ENCODE data around the gene DUOX2. TPM values are rescaled to one million over a fixed set of nuclear protein-coding genes. Genes with fewer than 3 reads are reported as not detected.
"Not testable (repeated sequence)": the region's sequence is repeated elsewhere in the genome, so short reads cannot be mapped to it uniquely, and the experiment has no call there.

Gene DUOX2
- total RNA-seq, 2 experiments from 2014 or later = 0.02 to 0.19 TPM

- Mint-ChIP-seq H3K4me3 (peak overlapping the region; percentile 16), H3K27me3 (peaks cover 28% of the 10 kb centered on the region), H3K27ac (no peak overlapping the region), H3K4me1 (ENCODE audit: low read depth) (peaks cover 12% of the 10 kb centered on the region), H3K36me3 (no peaks in the 10 kb centered on the region), H3K9me3 (no peaks in the 10 kb centered on the region)
- CTCF ChIA-PET = interaction anchor here (1.0 to 7.9 kb wide), 2 partner anchors 17 to 86 kb away, joined by 3 to 65 read pairs; no protein-coding TSS in a partner anchor
- POLR2A ChIA-PET = no interaction called here
- no peak for DNase-seq
- intact Hi-C loops (cut with micrococcal nuclease) = no loop called here
These were observed 22.4 kb upstream of the DUOX2 start for GRCh38 chr15:45136378-45136764.

- Mint-ChIP-seq H3K4me3 (peak overlapping the region; percentile 16), H3K4me1 (ENCODE audit: low read depth) (peaks cover 12% of the 10 kb centered on the region), H3K27me3 (peaks cover 28% of the 10 kb centered on the region)
- POLR2A ChIA-PET; intact Hi-C loops (cut with micrococcal nuclease); DNase-seq; H3K27ac Mint-ChIP-seq; H3K9me3 Mint-ChIP-seq; H3K36me3 Mint-ChIP-seq: not testable (repeated sequence)
- CTCF ChIA-PET = interaction anchor here (1.0 to 7.9 kb wide), 3 partner anchors 16 to 87 kb away, joined by 3 to 65 read pairs (median 3); no protein-coding TSS in a partner anchor
These were observed 21.9 kb upstream of the DUOX2 start for GRCh38 chr15:45135705-45136377.

GRCh38 chr15:45134682-45135604, 21.0 kb upstream of the DUOX2 start:
- Mint-ChIP-seq H3K4me1 (ENCODE audit: low read depth) (peaks cover 12% of the 10 kb centered on the region), H3K4me3 (peak overlapping the region; percentile 49), H3K9me3 (no peaks in the 10 kb centered on the region), H3K27ac (no peak overlapping the region), H3K27me3 (peaks cover 33% of the 10 kb centered on the region), H3K36me3 (no peaks in the 10 kb centered on the region)
- intact Hi-C loops (cut with micrococcal nuclease) = no loop called here
- ChIA-PET POLR2A (no interaction called here), CTCF (interaction anchor here (0.7 to 7.9 kb wide), 5 partner anchors 8 to 320 kb away, joined by 3 to 65 read pairs (median 3); no protein-coding TSS in a partner anchor)
- DNase-seq = peak; percentile 43

GRCh38 chr15:45134046-45134445, 20.1 kb upstream of the DUOX2 start:
- H3K27ac Mint-ChIP-seq = no peak overlapping the region
- no peaks in the 10 kb centered on the region for H3K36me3 Mint-ChIP-seq
- DNase-seq = no peak
- ChIA-PET POLR2A (interaction anchor here (1.3 kb wide), 1 partner anchor 29 kb away, joined by 3 read pairs; no protein-coding TSS in a partner anchor), CTCF (interaction anchor here (7.9 kb wide), 1 partner anchor 14 kb away, joined by 65 read pairs; no protein-coding TSS in a partner anchor)
- H3K9me3 Mint-ChIP-seq = no peaks in the 10 kb centered on the region
- peaks cover 34% of the 10 kb centered on the region for H3K27me3 Mint-ChIP-seq
- H3K4me1 Mint-ChIP-seq (ENCODE audit: low read depth) = peaks cover 12% of the 10 kb centered on the region
- intact Hi-C loops (cut with micrococcal nuclease) = no loop called here
- H3K4me3 Mint-ChIP-seq = no peak overlapping the region

- POLR2A ChIA-PET = interaction anchor here (0.5 to 1.3 kb wide), 2 partner anchors 30 to 807 kb away, joined by 3 read pairs; no protein-coding TSS in a partner anchor
- Mint-ChIP-seq H3K27ac (no peak overlapping the region), H3K27me3 (peaks cover 39% of the 10 kb centered on the region), H3K4me1 (ENCODE audit: low read depth) (peaks cover 12% of the 10 kb centered on the region), H3K36me3 (no peaks in the 10 kb centered on the region), H3K4me3 (no peak overlapping the region), H3K9me3 (no peaks in the 10 kb centered on the region)
- intact Hi-C loops (cut with micrococcal nuclease) = loop anchor here (2.0 kb wide), 1 partner anchor 15 kb away; no protein-coding TSS in a partner anchor
- CTCF ChIA-PET = interaction anchor here (1.4 to 7.9 kb wide), 2 partner anchors 11 to 14 kb away, joined by 3 to 65 read pairs; no protein-coding TSS in a partner anchor
- DNase-seq = no peak
These were observed 19.6 kb upstream of the DUOX2 start for GRCh38 chr15:45133561-45133920.

GRCh38 chr15:45132844-45133560, 19.0 kb upstream of the DUOX2 start:
- no peak for DNase-seq
- H3K4me3 Mint-ChIP-seq = no peak overlapping the region
- H3K27me3 Mint-ChIP-seq = peaks cover 43% of the 10 kb centered on the region
- ChIA-PET CTCF (interaction anchor here (0.8 to 7.9 kb wide), 3 partner anchors 10 to 17 kb away, joined by 3 to 65 read pairs (median 3); no protein-coding TSS in a partner anchor), POLR2A (interaction anchor here (0.5 to 1.3 kb wide), 2 partner anchors 31 to 806 kb away, joined by 3 read pairs; no protein-coding TSS in a partner anchor)
- intact Hi-C loops (cut with micrococcal nuclease) = loop anchor here (2.0 kb wide), 1 partner anchor 14 kb away; no protein-coding TSS in a partner anchor
- peaks cover 12% of the 10 kb centered on the region for H3K4me1 Mint-ChIP-seq (ENCODE audit: low read depth)
- no peaks in the 10 kb centered on the region for H3K9me3 Mint-ChIP-seq
- no peaks in the 10 kb centered on the region for H3K36me3 Mint-ChIP-seq
- H3K27ac Mint-ChIP-seq = no peak overlapping the region

GRCh38 chr15:45131510-45131909, 17.5 kb upstream of the DUOX2 start:
- H3K4me1 Mint-ChIP-seq (ENCODE audit: low read depth) = peaks cover 10% of the 10 kb centered on the region
- ChIA-PET CTCF (interaction anchor here (1.2 to 7.9 kb wide), 2 partner anchors 12 to 31 kb away, joined by 4 to 65 read pairs; no protein-coding TSS in a partner anchor), POLR2A (no interaction called here)
- intact Hi-C loops (cut with micrococcal nuclease) = no loop called here
- no peak overlapping the region for H3K4me3 Mint-ChIP-seq
- H3K9me3 Mint-ChIP-seq = no peaks in the 10 kb centered on the region
- H3K27ac Mint-ChIP-seq = no peak overlapping the region
- DNase-seq = no peak
- H3K36me3 Mint-ChIP-seq = no peaks in the 10 kb centered on the region
- H3K27me3 Mint-ChIP-seq = peaks cover 46% of the 10 kb centered on the region

- Mint-ChIP-seq H3K9me3 (no peaks in the 10 kb centered on the region), H3K27ac (no peak overlapping the region), H3K4me3 (no peak overlapping the region), H3K27me3 (peaks cover 50% of the 10 kb centered on the region), H3K4me1 (ENCODE audit: low read depth) (peaks cover 5% of the 10 kb centered on the region), H3K36me3 (no peaks in the 10 kb centered on the region)
- intact Hi-C loops (cut with micrococcal nuclease) = no loop called here
- no peak for DNase-seq
- CTCF ChIA-PET = interaction anchor here (1.2 to 7.9 kb wide), 3 partner anchors 11 to 32 kb away, joined by 3 to 65 read pairs (median 4); no protein-coding TSS in a partner anchor
- POLR2A ChIA-PET = no interaction called here
These were observed 16.5 kb upstream of the DUOX2 start for GRCh38 chr15:45130291-45131000.

- Mint-ChIP-seq H3K4me1 (ENCODE audit: low read depth) (peaks cover 1% of the 10 kb centered on the region), H3K4me3 (no peak within 1 kb of the TSS), H3K9me3 (no peaks in the 10 kb centered on the region), H3K27me3 (peaks cover 54% of the 10 kb centered on the region), H3K36me3 (no peaks in the 10 kb centered on the region), H3K27ac (no peak within 1 kb of the TSS)
- POLR2A ChIA-PET = no interaction called here
- DNase-seq = peak; percentile 52
- intact Hi-C loops (cut with micrococcal nuclease) = loop anchor here (5.0 kb wide), 2 partner anchors 273 to 328 kb away; a partner anchor contains a TSS
- CTCF ChIA-PET = interaction anchor here (0.6 to 7.9 kb wide), 3 partner anchors 10 to 829 kb away, joined by 3 to 65 read pairs (median 4); no protein-coding TSS in a partner anchor
These were observed 15.7 kb upstream of the DUOX2 start, which contains the start of the genes DUOX1 and DUOXA1 for GRCh38 chr15:45129651-45130129. Gene DUOX1, plus strand, starts transcription at chr15:45129994. Its CDS starts 1,973 bp downstream, at chr15:45131967. Gene DUOXA1, minus strand, starts transcription at chr15:45129879. Its CDS starts 6,865 bp downstream, at chr15:45123014.

- Mint-ChIP-seq H3K27ac (no peak overlapping the region), H3K4me3 (no peak overlapping the region), H3K36me3 (no peaks in the 10 kb centered on the region), H3K27me3 (peaks cover 48% of the 10 kb centered on the region), H3K9me3 (no peaks in the 10 kb centered on the region), H3K4me1 (ENCODE audit: low read depth) (no peaks in the 10 kb centered on the region)
- POLR2A ChIA-PET = no interaction called here
- intact Hi-C loops (cut with micrococcal nuclease) = loop anchor here (5.0 kb wide), 2 partner anchors 273 to 328 kb away; a partner anchor contains a TSS
- CTCF ChIA-PET = interaction anchor here (0.6 to 7.9 kb wide), 2 partner anchors 10 to 828 kb away, joined by 4 to 65 read pairs; no protein-coding TSS in a partner anchor
- DNase-seq = no peak
These were observed 15.1 kb upstream of the DUOX2 start for GRCh38 chr15:45128971-45129639.

Measured in activated CD4-positive, alpha-beta memory T cell treated with anti-CD3 and anti-CD28 coated beads for 36 hours (primary cell).